Keratinocyte (primary cell): Measurements from ENCODE around the gene PMEPA1. TPM values are rescaled to one million over a fixed set of nuclear protein-coding genes. Genes with fewer than 3 reads are reported as not detected.

Experiments
- DNase-seq: peaks from one replicate; pipeline ENCODE4 v3.0.0-alpha.2; 2011; ENCODE audit warnings: low read depth, missing footprints, low spot score
- FAIRE-seq: peaks from 2 replicates; lab custom pipeline; 2011; peaks lifted over from hg19 to GRCh38; lab: Jason Lieb, UNC
- H2AFZ ChIP-seq: 2 replicates; pipeline ENCODE4 v1.6.0; 2012; ENCODE audit warnings: low read length, control low read depth, inconsistent platforms; ENCODE audit not compliant: control insufficient read depth
- H3K27ac ChIP-seq: 2 replicates; pipeline ENCODE4 v1.5.1; 2011; ENCODE audit warnings: low read length; ENCODE audit not compliant: control insufficient read depth, insufficient read depth
- H3K27me3 ChIP-seq: 3 replicates; pipeline ENCODE4 v1.6.0; 2011; ENCODE audit warnings: low read length; ENCODE audit not compliant: control insufficient read depth, insufficient read depth; ENCODE audit errors: extremely low read depth
- H3K36me3 ChIP-seq, 2 experiments: 2 replicates in 1 of 2; 3 replicates in 1 of 2; pipeline ENCODE4 v1.5.1; 2011; ENCODE audit warnings: low read length in 2 of 2, mild to moderate bottlenecking in 1 of 2; ENCODE audit not compliant: control insufficient read depth in 2 of 2, insufficient read depth in 2 of 2; ENCODE audit errors: extremely low read depth in 1 of 2
- H3K4me1 ChIP-seq: 3 replicates; pipeline ENCODE4 v1.5.1; 2011; ENCODE audit warnings: low read length; ENCODE audit not compliant: control insufficient read depth, insufficient read depth; ENCODE audit errors: extremely low read depth
- H3K4me2 ChIP-seq: 3 replicates; pipeline ENCODE4 v1.6.0; 2011; ENCODE audit warnings: low read depth, low read length; ENCODE audit not compliant: control insufficient read depth, insufficient read depth; ENCODE audit errors: extremely low read depth
- H3K4me3 ChIP-seq, 3 experiments: fragments of 200-600 bp in 1 of 3; sonication (generic) in 1 of 3; 2 replicates in 2 of 3; 3 replicates in 1 of 3; pipeline ENCODE4 v1.5.1; 2011 to 2016; ENCODE audit warnings: low read length in 3 of 3, mild to moderate bottlenecking in 3 of 3, control low read depth in 2 of 3, inconsistent platforms in 1 of 3, low read depth in 1 of 3, mixed read lengths in 1 of 3, mixed run types in 1 of 3, moderate library complexity in 1 of 3; ENCODE audit not compliant: control insufficient read depth in 2 of 3, insufficient read depth in 2 of 3; ENCODE audit errors: extremely low read depth in 1 of 3
- H3K79me2 ChIP-seq: 2 replicates; pipeline ENCODE4 v1.6.0; 2012; ENCODE audit warnings: low read length; ENCODE audit not compliant: control insufficient read depth, insufficient read depth
- H3K9ac ChIP-seq: 3 replicates; pipeline ENCODE4 v1.6.0; 2011; ENCODE audit warnings: low read length; ENCODE audit not compliant: control insufficient read depth, insufficient read depth; ENCODE audit errors: extremely low read depth
- H3K9me1 ChIP-seq: 3 replicates; pipeline ENCODE4 v1.6.0; 2011; ENCODE audit warnings: low read length; ENCODE audit not compliant: control insufficient read depth, insufficient read depth; ENCODE audit errors: extremely low read depth
- H3K9me3 ChIP-seq: 2 replicates; pipeline ENCODE4 v1.5.1; 2012; ENCODE audit warnings: low read depth, low read length; ENCODE audit not compliant: control insufficient read depth
- H4K20me1 ChIP-seq: 3 replicates; pipeline ENCODE4 v1.6.0; 2011; ENCODE audit warnings: low read length; ENCODE audit not compliant: control insufficient read depth, insufficient read depth; ENCODE audit errors: extremely low read depth
- CTCF ChIP-seq, 3 experiments: IDR thresholded peaks in 1 of 3; conservative IDR thresholded peaks in 1 of 3; optimal IDR thresholded peaks in 1 of 3; 2 replicates in 2 of 3; 3 replicates in 1 of 3; pipeline versions ENCODE3 to v1.5.1; 2011; ENCODE audit warnings: low read length in 3 of 3, mild to moderate bottlenecking in 3 of 3, moderate library complexity in 2 of 3, control low read depth in 1 of 3, inconsistent platforms in 1 of 3; ENCODE audit not compliant: insufficient read depth in 2 of 3; ENCODE audit errors: extremely low read depth in 1 of 3
- EZH2 ChIP-seq: IDR thresholded peaks from one replicate; pipeline ENCODE4 v1.6.1; 2012; ENCODE audit warnings: inconsistent platforms, mild to moderate bottlenecking, low read length, moderate library complexity
- dilution Hi-C: fragments of 300-500 bp; cut with MboI; formaldehyde crosslinking; loops from one replicate; pipeline ENCODE4 v1.7.0; 2020; ENCODE audit warnings: low sequenced_read_pairs; ENCODE audit not compliant: extremely low pct_ligation_motif_present
- polyA plus RNA-seq, 5 experiments: library from polyadenylated mRNA; depleted of rRNA in 3 of 5; stranded (reverse) in 3 of 5; stranded (forward) in 1 of 5; unstranded in 1 of 5; fragments of >200 nt; gene quantifications; 1 replicate in 1 of 5; 2 replicates in 3 of 5; 3 replicates in 1 of 5; pipeline versions ENCODE4 v1.2.1 to v1.2.3, GENCODE V29; 2011 to 2012; ENCODE audit warnings: missing spikeins in 2 of 5, low read depth in 1 of 5, low replicate concordance in 1 of 5

Gene PMEPA1
- polyA plus RNA-seq, 1 donor (not counting 4 experiments of a cell fraction or from before 2014, with no cell fraction given): 29.0 TPM

GRCh38 chr20:57671072-57671391 is 38.8 kb downstream of the PMEPA1 start:
- dilution Hi-C loops: no loop called here
- Histone ChIP-seq H3K27ac (no peak overlapping the region), H3K27me3 (no peaks in the 10 kb centered on the region), H4K20me1 (peaks cover 85% of the 10 kb centered on the region), H3K9me3 (no peaks in the 10 kb centered on the region), H3K4me3 (no peak overlapping the region), H3K4me2 (no peak overlapping the region), H2AFZ (no peak overlapping the region), H3K4me1 (peaks cover 13% of the 10 kb centered on the region), H3K79me2 (peaks cover 98% of the 10 kb centered on the region), H3K36me3 (peaks cover 21 to 25% of the 10 kb centered on the region in 2 experiments), H3K9ac (no peak overlapping the region), H3K9me1 (peaks cover 9% of the 10 kb centered on the region)
- FAIRE-seq (no peak), DNase-seq (no peak)
- no peak for TF ChIP-seq CTCF (optimal IDR thresholded peaks at IDR 0.05 in 1 of 3, IDR thresholded peaks at IDR 0.05 in 1 of 3, conservative IDR thresholded peaks at IDR 0.05 in 1 of 3; ENCODE audit: extremely low read depth in 1 of 3, insufficient read depth in 2 of 3, low read length in 3 of 3)
- no peak for TF ChIP-seq EZH2

- TF ChIP-seq CTCF (optimal IDR thresholded peaks at IDR 0.05 in 1 of 3, IDR thresholded peaks at IDR 0.05 in 1 of 3, conservative IDR thresholded peaks at IDR 0.05 in 1 of 3; ENCODE audit: extremely low read depth in 1 of 3, insufficient read depth in 2 of 3, low read length in 3 of 3) (no peak), EZH2 (no peak)
- DNase-seq: no peak
- Histone ChIP-seq H3K4me2 (no peak overlapping the region), H3K27me3 (no peaks in the 10 kb centered on the region), H3K27ac (peak overlapping the region; percentile 26), H3K9ac (no peak overlapping the region), H3K9me3 (no peaks in the 10 kb centered on the region), H3K79me2 (peaks cover 98% of the 10 kb centered on the region), H4K20me1 (peaks cover 85% of the 10 kb centered on the region), H3K9me1 (peaks cover 7% of the 10 kb centered on the region), H3K4me1 (peaks cover 13% of the 10 kb centered on the region), H3K36me3 (peaks cover 19 to 31% of the 10 kb centered on the region in 2 experiments), H2AFZ (no peak overlapping the region), H3K4me3 (no peak overlapping the region)
- peak; percentile 79 for FAIRE-seq
- dilution Hi-C loops: no loop called here
Measured at GRCh38 chr20:57670288-57671071, 39.3 kb downstream of the PMEPA1 start.
